Measurements from ENCODE around the gene CYP4F3.
A peak's percentile ranks its signal among the peaks of the same experiment; 100 is the strongest.
"Not testable (repeated sequence)": the region's sequence is repeated elsewhere in the genome, so short reads cannot be mapped to it uniquely, and the experiment has no call there.

The CYP4F3 gene, protein sequence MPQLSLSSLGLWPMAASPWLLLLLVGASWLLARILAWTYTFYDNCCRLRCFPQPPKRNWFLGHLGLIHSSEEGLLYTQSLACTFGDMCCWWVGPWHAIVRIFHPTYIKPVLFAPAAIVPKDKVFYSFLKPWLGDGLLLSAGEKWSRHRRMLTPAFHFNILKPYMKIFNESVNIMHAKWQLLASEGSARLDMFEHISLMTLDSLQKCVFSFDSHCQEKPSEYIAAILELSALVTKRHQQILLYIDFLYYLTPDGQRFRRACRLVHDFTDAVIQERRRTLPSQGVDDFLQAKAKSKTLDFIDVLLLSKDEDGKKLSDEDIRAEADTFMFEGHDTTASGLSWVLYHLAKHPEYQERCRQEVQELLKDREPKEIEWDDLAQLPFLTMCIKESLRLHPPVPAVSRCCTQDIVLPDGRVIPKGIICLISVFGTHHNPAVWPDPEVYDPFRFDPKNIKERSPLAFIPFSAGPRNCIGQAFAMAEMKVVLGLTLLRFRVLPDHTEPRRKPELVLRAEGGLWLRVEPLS

GRCh38 chr19:15640294-15640903, at the start of gene CYP4F3:
Gene CYP4F3 (plus strand): TSS chr19:15640897. CDS start chr19:15641416, 519 bp downstream.
- peak in 1 of 2 donors; percentile 13 for DNase-seq

DNA sequence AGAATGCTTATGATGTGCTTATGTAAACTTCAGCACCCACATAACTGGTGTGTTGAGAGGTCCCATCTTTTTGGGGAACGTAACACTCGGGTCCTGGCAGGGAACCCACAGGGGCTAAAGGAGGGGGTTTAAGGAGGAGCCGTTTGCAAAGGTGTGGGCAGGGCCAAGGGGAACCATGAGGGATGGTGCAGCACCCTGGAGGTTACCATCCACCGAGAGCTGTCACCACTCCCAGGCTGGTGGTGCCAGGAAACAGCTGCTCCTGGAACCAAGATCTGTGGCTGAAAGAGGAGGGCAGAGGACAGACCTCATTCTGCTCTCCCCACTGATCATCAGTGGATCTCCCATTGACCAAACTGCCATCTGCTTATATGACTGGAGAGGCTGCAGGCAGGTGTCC, 48.9 kb upstream of the CYP4F3 start:
- DNase-seq, result no peak

GRCh38 chr19:15592506-15592905, 48.2 kb upstream of the CYP4F3 start:
- DNase-seq, result not testable (repeated sequence)

GRCh38 chr19:15593766-15594165, 46.9 kb upstream of the CYP4F3 start:
- DNase-seq, result not testable (repeated sequence)

DNA sequence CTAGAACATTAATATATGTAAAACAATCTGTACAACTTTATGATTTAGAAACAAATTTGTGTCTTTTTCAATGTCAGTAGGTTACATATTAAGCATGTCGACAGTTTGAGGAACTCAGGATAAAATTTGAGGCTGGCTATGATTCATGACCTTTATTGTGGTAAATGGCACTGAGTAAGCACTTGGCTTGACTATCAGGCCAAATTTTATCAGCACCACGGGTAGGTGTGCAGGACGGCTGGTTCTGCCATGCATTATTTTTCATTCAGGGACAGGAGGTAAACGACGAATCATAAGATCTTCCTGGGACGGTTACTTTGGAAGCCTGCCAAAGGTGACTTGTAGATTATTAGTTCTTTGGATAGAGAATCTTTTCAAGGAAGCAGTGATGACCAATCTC, 45.6 kb upstream of the CYP4F3 start:
- DNase-seq, result no peak

- DNase-seq, result not testable (repeated sequence)
These were observed 32.4 kb upstream of the CYP4F3 start for GRCh38 chr19:15607978-15608925.

GRCh38 chr19:15609261-15609660, 31.4 kb upstream of the CYP4F3 start:
- DNase-seq, result no peak

DNA sequence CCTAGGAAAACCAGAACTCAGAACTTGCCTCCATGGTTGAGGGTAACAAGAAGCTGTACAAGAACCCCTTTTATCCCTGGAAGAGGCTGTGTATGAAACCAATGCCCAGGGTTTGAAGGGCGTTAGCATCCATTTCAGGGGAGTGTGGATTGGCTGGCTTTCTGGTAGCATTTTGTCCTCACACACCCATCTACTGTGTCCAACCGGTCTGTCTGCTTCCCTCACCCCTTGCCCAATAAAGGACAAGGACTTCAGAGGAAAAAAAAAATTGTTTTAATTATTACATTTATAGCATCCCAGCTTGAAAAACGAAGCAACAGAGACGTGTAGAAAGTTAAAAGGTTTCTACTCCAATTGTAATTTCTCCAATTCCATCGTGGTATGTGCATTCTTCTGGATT, 28.4 kb upstream of the CYP4F3 start:
- no peak for DNase-seq

GRCh38 chr19:15613338-15613737, 27.4 kb upstream of the CYP4F3 start:
- no peak for DNase-seq

DNA sequence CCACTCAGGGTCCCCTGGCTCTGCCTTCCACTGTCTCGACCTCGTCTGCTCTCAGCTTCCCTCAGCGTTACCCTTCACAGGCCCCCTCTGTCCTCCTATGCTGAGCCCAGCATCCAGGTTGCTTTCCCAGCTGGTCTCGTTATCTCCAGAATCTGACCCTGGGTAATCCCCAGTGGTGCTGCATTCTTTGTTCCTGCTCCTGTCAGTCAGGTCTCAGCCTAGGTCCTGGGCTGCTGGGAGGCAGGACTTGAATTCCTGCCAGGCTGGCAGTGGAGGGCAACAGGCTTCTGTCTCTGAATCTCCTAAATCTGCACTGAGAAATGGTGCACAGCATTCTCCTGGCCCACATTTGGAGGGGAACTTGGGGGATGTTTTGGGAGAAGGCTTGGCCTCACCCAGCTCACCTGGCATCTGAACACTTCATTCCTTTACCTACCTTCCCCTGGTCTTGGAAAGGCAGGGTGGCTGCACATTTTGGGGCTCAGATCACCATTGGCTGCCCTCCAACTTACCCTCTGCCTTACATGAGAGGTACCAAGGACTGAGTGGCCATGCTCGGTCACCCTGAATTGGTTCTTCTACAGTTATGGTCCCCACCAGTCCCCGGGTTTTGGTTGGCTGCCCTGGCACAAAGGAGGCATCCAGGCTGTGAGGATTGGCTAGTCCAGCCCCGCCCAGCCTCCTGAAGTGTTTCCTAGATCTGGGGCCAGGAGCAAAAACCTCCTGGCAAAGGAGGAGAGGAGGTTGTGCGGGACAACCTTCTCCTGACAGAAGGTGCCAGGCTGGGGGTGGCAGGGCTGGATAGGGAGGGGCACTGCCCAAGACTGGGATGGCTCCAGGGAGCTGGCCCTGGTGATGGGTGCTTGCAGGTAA, 26.0 kb upstream of the CYP4F3 start, which contains the start of gene CYP4F8:
Gene CYP4F8 (plus strand): TSS at position 712 of the 873 bp plus-strand sequence. CDS start 399 bp downstream, outside the sequence.
- no peak for DNase-seq

DNA sequence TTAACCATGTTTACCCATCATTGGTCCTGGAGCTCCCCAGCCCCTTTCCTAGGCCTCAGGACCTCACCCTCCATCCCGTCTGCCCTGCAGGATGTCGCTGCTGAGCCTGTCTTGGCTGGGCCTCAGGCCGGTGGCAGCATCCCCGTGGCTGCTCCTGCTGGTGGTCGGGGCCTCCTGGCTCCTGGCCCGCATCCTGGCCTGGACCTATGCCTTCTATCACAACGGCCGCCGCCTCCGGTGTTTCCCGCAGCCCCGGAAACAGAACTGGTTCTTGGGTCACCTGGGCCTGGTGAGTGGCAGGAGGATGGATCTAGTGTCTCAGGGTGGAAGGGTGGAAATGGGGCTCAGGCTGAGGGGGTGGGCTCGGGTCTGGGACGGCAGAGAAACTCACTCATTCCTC, 25.2 kb upstream of the CYP4F3 start:
- no peak for DNase-seq

DNA sequence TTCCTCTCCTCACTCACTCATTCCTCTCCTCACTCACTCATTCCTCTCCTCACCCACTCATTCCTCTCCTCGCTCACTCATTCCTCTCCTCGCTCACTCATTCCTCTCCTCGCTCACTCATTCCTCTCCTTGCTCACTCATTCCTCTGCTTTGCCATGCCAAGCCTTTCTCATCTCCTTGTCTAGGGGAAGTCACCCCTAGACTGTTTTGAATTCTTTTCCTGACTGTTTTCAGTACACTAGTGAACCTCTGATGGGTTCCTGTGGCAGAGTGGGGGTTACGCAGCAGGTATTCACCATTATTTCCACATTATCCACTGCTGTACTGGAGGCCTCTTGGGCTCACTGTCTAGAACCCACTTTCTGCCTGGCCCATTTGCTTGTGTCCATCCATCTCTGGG, 24.5 kb upstream of the CYP4F3 start:
- no peak for DNase-seq

DNA sequence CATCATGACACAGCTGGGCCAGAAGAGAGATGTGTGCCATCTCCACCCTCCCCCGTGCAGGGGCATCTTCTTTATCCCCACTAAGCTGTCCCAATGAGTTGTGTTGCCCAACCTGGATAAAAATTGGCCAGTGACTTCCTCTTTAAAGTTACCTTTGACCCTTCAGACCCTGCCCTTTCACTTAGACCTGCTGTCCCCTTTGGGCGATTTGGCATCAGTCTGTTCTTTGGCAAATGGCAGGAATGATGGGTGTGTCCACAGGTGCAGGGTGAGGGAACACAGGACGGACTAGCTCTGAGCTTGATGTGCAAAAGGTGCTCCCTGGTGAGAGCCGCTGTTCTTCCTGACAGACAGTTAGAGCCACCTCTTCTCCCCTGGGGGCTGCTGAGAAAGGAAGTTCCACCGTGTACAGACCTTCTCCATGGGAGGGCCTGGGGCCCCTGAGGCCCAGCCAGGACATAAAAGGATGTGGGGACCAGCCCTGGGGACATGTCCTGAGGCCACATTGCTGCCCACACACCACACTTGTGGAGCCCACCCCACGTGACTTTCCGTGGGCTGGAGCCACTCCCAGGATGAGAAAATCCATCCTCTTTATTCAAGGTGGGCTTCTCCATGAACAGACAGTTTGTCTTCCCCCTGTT, 23.9 kb upstream of the CYP4F3 start:
- DNase-seq, result no peak

- DNase-seq, result no peak
These were observed 22.4 kb upstream of the CYP4F3 start for GRCh38 chr19:15618321-15618720.

DNA sequence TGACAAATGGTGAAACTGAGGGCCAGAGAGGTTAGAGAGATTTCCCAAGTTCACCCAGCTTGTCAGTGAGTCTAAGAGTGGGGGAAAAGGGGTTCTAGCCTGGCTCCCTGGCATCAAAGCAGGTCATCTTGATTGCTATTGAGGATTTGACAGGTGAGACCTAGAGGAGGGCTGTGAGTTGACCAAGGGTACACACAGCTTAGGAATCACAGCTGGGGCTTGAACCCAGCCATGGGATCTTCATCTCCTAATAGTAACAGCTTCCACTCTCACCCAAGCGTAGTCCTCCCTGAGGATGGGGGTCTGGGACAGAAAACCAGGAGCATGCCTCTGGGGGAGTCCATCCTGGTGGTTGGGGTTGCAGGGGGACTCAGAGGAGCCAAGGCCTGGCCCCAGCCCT, 18.9 kb upstream of the CYP4F3 start:
- DNase-seq, result no peak

DNA sequence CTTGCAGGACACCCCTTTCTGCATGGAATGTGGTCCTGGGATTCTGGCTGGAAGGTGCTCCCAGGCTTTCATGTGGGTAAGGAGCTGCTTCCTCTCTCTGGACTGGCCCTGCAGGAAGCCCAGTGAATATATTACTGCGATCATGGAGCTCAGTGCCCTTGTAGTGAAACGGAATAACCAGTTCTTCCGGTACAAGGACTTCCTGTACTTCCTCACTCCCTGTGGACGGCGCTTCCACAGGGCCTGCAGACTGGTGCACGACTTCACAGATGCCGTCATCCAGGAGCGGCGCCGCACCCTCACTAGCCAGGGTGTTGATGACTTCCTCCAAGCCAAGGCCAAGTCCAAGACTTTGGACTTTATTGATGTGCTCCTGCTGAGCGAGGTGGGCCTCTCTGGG, 17.7 kb upstream of the CYP4F3 start:
- no peak for DNase-seq

- DNase-seq, result no peak
These were observed 16.9 kb upstream of the CYP4F3 start for GRCh38 chr19:15623711-15624318.

- no peak for DNase-seq
These were observed 12.3 kb upstream of the CYP4F3 start for GRCh38 chr19:15628236-15629002.

DNA sequence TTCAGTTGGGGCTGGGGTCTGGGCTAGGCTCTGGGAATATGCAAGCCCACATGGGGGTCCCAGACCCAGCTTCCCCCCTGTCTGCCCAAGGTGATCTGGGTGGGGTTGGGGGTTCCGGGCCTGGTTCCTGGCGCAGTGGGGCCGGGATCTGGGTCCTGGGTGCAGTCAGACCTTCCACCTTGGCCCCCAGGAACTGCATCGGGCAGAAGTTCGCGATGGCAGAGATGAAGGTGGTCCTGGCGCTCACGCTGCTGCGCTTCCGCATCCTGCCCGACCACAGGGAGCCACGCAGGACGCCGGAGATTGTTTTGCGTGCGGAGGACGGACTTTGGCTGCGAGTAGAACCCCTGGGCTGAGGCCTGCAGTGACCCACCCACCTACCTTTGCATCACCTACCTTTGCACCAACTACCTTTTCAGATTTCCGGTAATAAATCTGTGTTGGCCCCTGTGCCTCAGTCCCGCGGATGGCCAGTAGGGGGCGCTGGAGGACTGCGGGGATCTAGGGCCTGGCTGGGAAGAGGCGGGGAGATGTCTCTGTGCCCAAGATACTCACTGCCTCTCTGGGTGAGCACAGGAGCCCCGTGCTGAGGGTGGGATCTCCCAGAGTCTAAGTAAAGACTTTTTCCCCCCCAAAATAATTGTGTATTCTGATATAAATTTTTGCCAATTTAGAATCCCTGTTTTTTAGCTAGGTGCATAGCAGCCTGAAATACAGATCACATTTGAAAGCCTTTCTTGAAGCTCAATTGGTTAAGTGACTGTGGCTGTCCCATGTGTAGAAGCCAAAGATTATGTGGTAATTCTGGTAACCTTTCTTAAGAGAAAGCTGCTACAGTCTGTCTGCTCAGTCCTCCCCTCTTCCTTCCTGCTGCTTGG, 11.5 kb upstream of the CYP4F3 start:
- peak; percentile 77 to 86 for DNase-seq
